ENCODE measurements around the gene UPF2. TPM values are rescaled to one million over a fixed set of nuclear protein-coding genes. Genes with fewer than 3 reads are reported as not detected.
"Not testable (repeated sequence)": the region's sequence is repeated elsewhere in the genome, so short reads cannot be mapped to it uniquely, and the experiment has no call there.

The UPF2 gene
- 21.3 TPM for polyA plus RNA-seq (ENCODE audit: insufficient read length)

DNA sequence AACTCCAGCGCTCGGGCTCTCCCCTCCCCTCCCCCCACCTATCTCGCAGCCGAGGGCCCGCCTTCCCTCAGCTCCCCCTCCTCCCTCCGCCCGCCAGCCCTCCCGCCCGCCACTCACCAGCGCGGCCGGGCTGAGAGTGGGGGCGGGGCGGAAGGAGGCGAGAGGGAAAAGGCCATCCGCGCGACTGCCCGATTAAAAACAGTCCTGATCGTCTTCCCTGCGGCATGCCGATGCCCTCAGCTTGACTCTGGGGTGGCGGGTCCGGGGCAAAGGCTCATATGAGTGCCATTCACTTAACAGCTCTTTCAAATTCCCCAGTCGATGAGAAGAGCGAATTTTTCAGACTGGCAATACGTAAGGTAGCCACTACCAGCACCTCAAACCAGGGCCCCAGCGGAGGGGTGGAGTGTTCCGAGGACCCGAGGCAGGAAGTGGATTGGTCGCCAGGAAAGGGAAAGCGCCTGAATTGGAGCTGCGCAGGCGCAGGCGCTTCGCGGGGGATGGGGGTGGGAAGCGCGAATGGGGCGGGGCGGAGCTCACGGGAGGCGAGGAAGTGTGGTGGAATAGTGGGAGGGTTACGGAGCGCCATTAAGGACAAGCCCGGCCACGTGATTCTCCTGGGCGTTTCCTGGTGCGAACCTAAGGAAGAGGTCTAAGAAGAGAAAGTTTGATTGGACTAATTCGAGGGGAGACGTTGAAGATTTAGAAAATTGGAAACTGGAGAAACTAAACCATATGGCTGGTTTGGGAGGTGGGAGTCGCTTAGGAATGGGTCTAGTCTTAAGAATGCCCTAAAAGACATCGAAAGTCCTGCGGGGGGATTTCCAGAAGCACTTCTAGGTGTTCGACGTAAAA lies at the start of gene UPF2:
Gene UPF2, minus strand, starts transcription at position 13 of the 855 bp plus-strand sequence. CDS start 7,386 bp downstream, outside the sequence.
- peak; percentile 94 for DNase-seq (ENCODE audit: low read depth)

DNA sequence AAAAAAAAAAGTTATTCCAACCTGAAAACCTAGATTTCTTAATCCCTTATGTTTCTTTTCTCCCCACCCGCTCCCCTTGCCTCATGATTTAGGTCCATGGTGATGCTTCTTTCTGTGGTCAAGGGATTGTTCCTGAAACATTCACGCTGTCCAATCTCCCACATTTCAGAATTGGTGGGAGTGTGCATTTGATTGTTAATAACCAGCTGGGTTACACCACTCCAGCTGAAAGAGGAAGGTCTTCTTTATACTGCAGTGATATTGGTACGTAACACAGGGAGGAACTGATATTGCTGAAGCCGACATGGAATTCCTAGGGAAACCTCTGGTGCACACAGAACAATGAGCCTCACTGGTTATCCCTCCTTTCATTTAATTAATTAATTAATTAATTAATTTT lies 48.8 kb upstream of the UPF2 start:
- no peak for DNase-seq (ENCODE audit: low read depth)

DNA sequence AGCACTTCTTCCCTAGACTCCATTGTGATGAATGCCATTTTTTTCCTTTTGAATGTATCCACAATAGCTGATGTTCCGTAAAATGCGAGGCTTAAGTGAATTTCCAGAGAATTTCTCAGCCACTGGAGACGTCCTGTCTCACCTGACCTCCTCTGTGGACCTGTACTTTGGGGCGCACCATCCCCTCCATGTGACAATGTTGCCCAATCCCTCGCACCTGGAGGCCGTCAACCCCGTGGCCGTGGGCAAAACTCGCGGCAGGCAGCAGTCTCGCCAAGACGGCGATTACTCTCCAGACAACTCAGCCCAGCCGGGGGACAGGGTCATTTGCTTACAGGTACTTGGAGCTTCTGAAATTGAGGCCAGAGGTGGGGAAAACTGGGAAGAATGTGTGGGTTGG lies 46.3 kb upstream of the UPF2 start:
- no peak for DNase-seq (ENCODE audit: low read depth)

DNA sequence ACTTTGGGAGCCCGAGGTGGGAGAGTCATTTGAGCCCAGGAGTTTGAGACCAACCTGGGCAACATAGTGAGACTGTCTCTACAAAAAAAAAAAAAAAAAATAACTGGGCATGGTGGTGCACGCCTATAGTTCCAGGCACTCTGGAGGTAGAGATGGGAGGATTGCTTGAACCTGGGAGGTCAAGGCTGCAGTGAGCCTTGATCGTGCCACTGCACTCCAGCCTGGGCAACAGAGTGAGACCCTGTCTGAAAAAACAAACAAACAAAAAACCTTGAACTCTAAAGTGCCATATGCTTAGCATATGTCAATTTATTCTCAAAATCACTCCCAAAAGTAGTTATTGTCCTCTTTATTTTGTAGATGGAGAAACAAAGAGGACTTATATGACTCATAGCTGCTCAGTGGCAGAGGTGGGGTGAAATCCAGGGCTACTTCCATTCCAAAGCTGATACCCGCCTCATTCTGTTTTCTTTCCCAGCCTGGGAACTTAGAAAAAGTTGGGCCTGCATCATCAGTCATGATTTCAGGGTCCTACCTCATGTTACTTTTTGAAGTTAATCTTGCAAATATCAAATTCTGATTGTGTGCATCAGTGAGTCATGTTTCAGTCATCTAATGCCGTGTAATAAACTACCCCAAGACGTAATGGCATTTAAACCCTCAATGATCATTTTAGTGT lies 39.4 kb upstream of the UPF2 start:
- no peak for DNase-seq (ENCODE audit: low read depth)

DNA sequence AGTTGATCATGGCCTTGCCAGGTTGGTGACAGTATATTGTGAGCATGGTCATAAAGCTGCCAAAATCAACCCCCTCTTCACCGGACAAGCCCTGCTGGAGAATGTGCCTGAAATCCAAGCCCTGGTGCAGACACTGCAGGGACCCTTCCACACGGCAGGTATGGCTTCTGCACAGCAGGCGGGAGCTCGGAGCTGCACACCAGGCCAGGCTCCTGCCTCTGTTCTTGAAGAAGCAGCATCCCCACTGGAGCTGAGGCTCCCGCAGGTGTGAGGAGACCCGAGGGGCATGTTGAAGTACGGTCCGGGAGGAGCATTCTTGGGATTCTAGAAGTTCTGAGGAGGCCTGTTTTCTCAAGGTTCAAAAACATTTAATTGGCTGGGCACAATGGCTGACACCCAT lies 38.9 kb upstream of the UPF2 start:
- no peak for DNase-seq (ENCODE audit: low read depth)

DNA sequence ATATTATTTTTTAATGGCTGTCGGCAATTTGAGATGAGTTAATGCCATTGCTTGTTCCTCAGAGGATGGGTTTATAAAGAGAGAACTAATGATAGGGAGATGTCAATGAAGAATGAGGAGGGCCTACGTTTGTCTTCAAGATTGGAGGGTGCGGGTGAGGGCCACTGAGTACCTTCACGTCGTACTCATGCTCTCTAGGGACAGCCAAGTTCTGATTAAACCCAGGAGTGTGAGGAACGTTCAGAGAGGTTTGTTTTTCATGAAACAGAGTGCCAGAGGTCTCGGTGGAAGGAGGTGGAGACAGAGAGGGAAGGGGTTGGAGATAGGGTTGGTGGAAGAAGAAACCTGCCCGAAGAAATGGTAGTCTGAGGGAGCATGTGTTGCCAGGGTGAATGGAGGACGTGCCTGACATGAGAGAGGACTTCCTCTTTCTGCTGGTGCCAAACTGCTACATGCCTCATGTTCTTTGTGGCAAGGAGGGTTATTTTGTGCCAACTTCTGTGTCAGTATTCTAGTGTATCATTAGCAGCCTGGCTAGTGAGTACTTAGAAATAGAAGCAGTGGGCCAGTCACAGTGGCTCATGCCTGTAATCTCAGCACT lies 35.1 kb upstream of the UPF2 start:
- DNase-seq (ENCODE audit: low read depth): no peak

- DNase-seq (ENCODE audit: low read depth): no peak
Measured at GRCh38 chr10:12073526-12073925, 30.9 kb upstream of the UPF2 start.

DNA sequence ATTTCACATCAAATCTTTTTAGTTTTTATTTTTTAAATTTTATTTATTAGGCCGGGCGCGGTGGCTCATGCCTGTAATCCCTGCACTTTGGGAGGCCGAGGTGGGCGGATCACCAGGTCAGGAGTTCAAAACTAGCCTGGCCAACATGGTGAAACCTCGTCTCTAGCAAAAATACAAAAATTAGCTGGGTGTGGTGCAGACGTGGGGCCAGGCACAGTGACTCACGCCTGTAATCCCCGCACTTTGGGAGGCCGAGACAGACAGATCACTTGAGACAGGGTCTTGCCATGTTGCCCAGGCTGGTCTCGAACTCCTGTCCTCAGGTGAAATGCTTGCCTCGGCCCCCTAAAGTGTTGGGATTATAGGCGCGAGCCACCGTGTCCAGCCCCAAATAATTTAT lies 28.8 kb upstream of the UPF2 start:
- DNase-seq (ENCODE audit: low read depth): not testable (repeated sequence)

DNA sequence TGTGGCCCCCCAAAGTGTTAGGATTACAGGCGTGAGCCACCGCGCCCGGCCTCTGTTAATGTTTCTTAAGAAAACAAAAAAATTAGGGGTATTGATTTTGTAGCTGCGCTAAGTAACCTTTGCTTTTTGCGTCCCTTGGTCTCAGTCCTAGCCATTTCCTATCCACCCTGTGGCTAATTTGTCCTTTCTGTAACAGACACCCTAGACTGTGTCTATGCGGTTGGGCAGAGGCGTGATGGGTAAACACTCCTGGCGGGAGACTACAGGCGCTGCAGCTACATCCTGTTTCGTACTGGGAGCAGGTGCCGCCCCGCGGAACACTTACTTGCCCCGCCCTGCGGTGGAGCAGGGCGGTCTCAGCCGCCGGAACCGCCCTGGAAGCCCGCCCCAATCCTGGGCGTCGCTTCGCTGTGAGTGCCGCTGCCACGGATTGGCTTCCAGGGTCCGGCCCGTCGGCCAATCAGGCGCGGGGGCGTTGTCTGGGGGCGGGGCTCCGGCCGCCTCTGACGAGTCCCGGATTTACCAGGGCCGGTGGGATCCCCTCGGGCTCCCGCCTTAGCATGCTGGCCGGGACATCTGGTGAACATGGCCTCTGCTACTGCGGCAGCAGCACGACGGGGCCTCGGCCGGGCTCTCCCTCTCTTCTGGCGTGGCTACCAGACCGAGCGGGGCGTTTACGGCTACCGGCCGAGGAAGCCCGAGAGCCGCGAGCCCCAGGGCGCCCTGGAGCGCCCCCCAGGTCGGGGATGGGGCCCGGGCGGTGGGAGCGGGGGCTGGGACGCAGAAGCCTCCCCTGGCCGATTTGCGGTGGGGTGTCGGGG lies 26.1 kb upstream of the UPF2 start, which contains the start of gene DHTKD1:
Gene DHTKD1, plus strand, starts transcription at position 506 of the 821 bp plus-strand sequence. Its CDS starts 80 bp downstream, at position 586.
- peak; percentile 93 for DNase-seq (ENCODE audit: low read depth)

DNA sequence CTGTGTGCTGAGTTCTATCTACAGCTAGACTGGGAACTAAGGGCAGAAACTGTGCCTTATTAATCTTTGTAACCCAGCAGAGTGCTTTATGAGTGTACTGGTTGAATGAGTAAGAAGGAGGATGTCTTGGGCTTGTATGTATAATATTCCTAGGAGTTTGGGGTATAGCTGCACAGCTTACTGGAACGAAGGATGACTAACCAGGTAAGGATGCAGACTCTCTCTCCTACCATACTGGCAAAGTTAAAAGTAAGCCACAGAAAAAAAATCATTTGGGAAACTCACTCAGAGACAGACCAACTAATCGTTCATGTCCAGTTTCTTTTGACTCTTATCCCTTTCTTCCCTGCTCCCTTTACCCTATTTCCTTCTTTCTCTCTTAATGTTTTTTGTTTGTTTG lies 24.7 kb upstream of the UPF2 start:
- no peak for DNase-seq (ENCODE audit: low read depth)

GRCh38 chr10:12063483-12063818 lies 20.8 kb upstream of the UPF2 start:
- DNase-seq (ENCODE audit: low read depth): no peak

GRCh38 chr10:12062754-12063482 lies 20.3 kb upstream of the UPF2 start:
- DNase-seq (ENCODE audit: low read depth): no peak

GRCh38 chr10:12061124-12061523 lies 18.5 kb upstream of the UPF2 start:
- DNase-seq (ENCODE audit: low read depth): no peak

DNA sequence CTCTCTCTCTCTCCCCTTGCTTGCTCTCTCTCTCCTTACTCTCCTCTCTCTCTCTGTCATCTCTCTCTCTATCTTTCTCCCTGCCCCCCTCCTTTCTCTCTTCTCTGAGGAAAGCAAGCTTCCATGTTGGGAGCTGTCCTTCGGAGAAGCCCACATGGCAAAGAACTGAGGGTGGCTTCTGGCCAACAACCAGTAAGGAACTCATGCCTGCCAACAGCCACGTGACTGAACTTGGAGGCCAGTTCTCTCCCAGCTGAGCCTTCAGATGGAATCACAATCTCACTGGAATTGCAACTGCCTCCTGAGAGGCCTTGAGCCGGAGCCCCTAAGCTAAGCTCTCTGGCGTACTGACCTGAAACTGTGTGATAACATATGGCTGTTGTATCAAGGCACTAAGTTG lies 14.1 kb upstream of the UPF2 start:
- no peak for DNase-seq (ENCODE audit: low read depth)

DNA sequence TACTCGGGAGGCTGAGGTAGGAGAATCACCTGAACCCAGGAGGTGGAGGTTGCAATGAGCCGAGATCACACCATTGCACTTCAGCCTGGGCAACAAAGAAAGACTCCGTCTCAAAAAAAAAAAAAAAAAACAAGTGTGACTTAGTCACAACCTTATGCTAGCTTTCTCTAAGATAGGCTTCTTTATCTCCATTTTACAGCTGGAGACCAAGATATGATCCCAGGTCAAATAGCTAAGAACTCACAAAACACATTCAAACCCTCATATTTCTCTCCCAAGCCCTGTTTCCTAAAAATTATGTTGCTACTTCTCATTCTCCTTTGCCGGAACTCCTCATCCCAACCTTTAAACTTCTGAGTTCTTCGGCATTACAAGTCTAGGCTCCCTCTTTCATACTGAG lies 13.1 kb upstream of the UPF2 start:
- no peak for DNase-seq (ENCODE audit: low read depth)

DNA sequence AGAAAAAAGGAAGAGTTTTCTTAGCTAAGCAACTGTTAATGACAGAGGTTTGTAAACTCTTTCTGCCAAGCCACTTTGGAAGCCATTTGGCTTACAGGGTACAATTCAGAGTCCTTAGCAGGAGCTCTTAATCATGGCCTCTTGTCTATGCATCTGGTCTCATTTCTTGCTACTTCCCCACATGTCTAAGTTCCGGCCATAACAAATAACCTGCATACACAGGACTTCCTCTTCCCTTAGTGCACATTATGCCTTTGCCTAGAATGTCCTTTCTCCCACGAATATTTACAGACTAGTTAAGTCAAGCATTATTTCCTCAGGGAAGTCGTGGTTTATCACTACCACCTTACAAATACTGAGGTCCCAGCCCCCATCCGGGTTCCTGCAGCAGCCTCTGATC lies 8.6 kb upstream of the UPF2 start:
- no peak for DNase-seq (ENCODE audit: low read depth)

GRCh38 chr10:12050528-12050927 lies 7.9 kb upstream of the UPF2 start:
- DNase-seq (ENCODE audit: low read depth): no peak

- no peak for DNase-seq (ENCODE audit: low read depth)
Measured at GRCh38 chr10:12048547-12048946, 5.9 kb upstream of the UPF2 start.

DNA sequence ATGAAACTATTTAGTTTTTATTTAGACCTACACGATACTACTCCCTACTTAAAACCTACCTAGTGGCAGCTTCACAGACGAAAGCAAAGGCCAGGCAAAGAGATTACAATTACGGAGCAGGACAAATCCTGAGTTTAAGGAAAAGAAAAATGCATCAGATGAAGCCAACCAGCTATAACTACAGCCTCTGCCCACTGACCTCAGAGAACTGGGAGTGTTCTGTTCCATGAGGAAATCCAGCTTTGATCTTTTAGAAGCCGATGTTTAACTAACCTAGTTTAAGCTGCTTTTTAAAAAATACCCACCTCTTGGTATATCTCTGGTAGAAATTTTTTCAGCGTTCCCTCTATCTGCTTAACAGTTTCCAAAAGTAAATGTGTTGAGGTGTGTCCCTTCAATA lies 3.0 kb upstream of the UPF2 start:
- no peak for DNase-seq (ENCODE audit: low read depth)

- DNase-seq (ENCODE audit: low read depth): no peak
Measured at GRCh38 chr10:12042409-12042796, 206 bp downstream of the UPF2 start.

- DNase-seq (ENCODE audit: low read depth): no peak
Measured at GRCh38 chr10:12041766-12042408, 722 bp downstream of the UPF2 start.
